LHCN-M2 (cell line): Measurements from ENCODE around the gene ACTL10. TPM values are rescaled to one million over a fixed set of nuclear protein-coding genes. Genes with fewer than 3 reads are reported as not detected.

Experiments
- total RNA-seq: library from RNA; depleted of rRNA; stranded (reverse); fragments of >200 nt; gene quantifications from 2 replicates; pipeline ENCODE4 v1.2.3, GENCODE V29; 2014; rRNA removed

ACTL10 gene
- total RNA-seq, 1 experiment from 2014 or later: 0.11 TPM

Other genes starting within 250 kb of the ACTL10 start
- 26.2 and 29.7 TPM in 2 replicates for gene SNTA1, start 223.2 kb upstream of the ACTL10 start, total RNA-seq
- 6.6 and 8.6 TPM in 2 replicates for gene CBFA2T2, start 176.8 kb upstream of the ACTL10 start, total RNA-seq
- gene C20orf144, start 4.6 kb upstream of the ACTL10 start, total RNA-seq: 0.06 and 0.11 TPM in 2 replicates
- gene NECAB3, start 7.5 kb downstream of the ACTL10 start, total RNA-seq: 43.4 and 47.5 TPM in 2 replicates
- gene E2F1, start 19.4 kb downstream of the ACTL10 start, total RNA-seq: 56.2 and 64.2 TPM in 2 replicates
- 5.5 and 6.7 TPM in 2 replicates for gene PXMP4, start 53.4 kb downstream of the ACTL10 start, total RNA-seq
- gene ZNF341, start 65.1 kb downstream of the ACTL10 start, total RNA-seq: 2.1 and 2.8 TPM in 2 replicates
- gene CHMP4B, start 144.4 kb downstream of the ACTL10 start, total RNA-seq: 41.9 and 52.2 TPM in 2 replicates